WTC11 (cell line): ENCODE measurements around the gene TMEM185B.

Experiments used
- CTCF ChIP-seq: fragments of 200-600 bp; IDR thresholded peaks from 2 replicates; pipeline ENCODE4 v1.8.0; 2022; ENCODE audit warnings: antibody characterized with exemption
- NR2C2 ChIP-seq: sonication (generic); formaldehyde crosslinking; IDR thresholded peaks from 2 replicates; pipeline ENCODE4 v1.8.0; 2022; ENCODE audit warnings: mild to moderate bottlenecking, missing genetic modification reagents
- RORB ChIP-seq: fragments of 250-450 bp; sonication (Bioruptor Pico); IDR thresholded peaks from 2 replicates; pipeline ENCODE4 v1.9.0; 2021; ENCODE audit warnings: mild to moderate bottlenecking
- USF2 ChIP-seq: sonication (generic); formaldehyde crosslinking; IDR thresholded peaks from 2 replicates; pipeline ENCODE4 v1.8.1; 2023; ENCODE audit warnings: mild to moderate bottlenecking, missing genetic modification reagents, moderate library complexity
- TF ChIP-seq, protein P1 (sequence below): sonication (generic); formaldehyde crosslinking; IDR thresholded peaks from 2 replicates; pipeline ENCODE4 v1.8.0; 2022; ENCODE audit warnings: mild to moderate bottlenecking, missing genetic modification reagents
- TF ChIP-seq, protein P2 (sequence below): sonication (generic); formaldehyde crosslinking; conservative IDR thresholded peaks from 2 replicates; pipeline ENCODE4 v1.8.1; 2023; ENCODE audit warnings: mild to moderate bottlenecking, low read depth, missing genetic modification reagents, moderate library complexity

GRCh38 chr2:120252225-120253020, 29.2 kb upstream of the TMEM185B start, which contains the start of gene RALB:
- no peak for TF ChIP-seq CTCF
- TF ChIP-seq, protein P1, sequence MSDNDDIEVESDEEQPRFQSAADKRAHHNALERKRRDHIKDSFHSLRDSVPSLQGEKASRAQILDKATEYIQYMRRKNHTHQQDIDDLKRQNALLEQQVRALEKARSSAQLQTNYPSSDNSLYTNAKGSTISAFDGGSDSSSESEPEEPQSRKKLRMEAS (CRISPR knock-in tag): peak; percentile 79
- no peak for TF ChIP-seq NR2C2 (CRISPR knock-in tag)
- TF ChIP-seq, protein P2, sequence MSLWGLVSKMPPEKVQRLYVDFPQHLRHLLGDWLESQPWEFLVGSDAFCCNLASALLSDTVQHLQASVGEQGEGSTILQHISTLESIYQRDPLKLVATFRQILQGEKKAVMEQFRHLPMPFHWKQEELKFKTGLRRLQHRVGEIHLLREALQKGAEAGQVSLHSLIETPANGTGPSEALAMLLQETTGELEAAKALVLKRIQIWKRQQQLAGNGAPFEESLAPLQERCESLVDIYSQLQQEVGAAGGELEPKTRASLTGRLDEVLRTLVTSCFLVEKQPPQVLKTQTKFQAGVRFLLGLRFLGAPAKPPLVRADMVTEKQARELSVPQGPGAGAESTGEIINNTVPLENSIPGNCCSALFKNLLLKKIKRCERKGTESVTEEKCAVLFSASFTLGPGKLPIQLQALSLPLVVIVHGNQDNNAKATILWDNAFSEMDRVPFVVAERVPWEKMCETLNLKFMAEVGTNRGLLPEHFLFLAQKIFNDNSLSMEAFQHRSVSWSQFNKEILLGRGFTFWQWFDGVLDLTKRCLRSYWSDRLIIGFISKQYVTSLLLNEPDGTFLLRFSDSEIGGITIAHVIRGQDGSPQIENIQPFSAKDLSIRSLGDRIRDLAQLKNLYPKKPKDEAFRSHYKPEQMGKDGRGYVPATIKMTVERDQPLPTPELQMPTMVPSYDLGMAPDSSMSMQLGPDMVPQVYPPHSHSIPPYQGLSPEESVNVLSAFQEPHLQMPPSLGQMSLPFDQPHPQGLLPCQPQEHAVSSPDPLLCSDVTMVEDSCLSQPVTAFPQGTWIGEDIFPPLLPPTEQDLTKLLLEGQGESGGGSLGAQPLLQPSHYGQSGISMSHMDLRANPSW (CRISPR knock-in tag): no peak
- no peak for TF ChIP-seq USF2 (CRISPR knock-in tag)
- TF ChIP-seq RORB: no peak
